CD4-positive, alpha-beta T cell treated with Interleukin-21 for 1 hour (primary cell): ENCODE measurements around the gene LRP1B.
"Not testable (repeated sequence)": the region's sequence is repeated elsewhere in the genome, so short reads cannot be mapped to it uniquely, and the experiment has no call there.

Source experiments
- DNase-seq: peaks from one replicate; pipeline ENCODE4 v3.0.0-alpha.2; 2020

The LRP1B gene

DNA sequence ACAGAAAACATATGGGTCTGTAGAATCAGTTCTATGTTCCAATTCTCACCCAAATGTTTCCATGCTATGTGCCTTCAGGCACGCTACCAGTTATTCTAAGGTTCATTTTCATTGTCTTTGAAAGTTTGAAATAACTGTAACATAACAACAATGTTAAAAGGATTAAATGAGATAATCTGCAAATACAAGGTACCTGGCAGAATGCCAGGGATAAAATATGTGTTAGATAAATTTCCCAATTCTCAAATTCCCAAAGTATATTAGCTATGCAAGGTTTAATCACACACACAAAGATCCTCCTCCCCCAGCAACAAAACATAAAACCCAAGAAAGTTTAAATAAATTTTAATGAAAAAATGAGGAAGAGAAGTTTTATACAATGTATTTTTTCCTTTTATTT is 261.2 kb downstream of the LRP1B start:
- DNase-seq, result no peak

DNA sequence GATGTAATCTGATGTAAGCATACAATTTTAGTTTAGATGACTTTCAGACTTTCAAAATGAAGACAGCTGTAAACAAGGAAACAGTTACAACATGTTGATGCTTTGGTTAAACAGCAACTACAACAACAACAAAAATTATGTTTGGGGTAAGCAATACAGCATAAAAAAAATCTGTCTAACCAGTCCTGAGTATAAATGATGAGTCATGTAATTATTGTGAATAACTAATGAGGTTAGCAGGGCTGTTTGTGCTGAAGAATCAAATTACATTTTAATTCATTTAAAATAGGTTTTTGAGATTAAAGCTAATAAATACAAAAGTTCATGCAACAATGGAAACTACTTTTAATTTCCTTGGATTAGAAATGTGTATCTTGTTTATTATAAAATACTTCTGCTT is 266.9 kb downstream of the LRP1B start:
- no peak for DNase-seq

DNA sequence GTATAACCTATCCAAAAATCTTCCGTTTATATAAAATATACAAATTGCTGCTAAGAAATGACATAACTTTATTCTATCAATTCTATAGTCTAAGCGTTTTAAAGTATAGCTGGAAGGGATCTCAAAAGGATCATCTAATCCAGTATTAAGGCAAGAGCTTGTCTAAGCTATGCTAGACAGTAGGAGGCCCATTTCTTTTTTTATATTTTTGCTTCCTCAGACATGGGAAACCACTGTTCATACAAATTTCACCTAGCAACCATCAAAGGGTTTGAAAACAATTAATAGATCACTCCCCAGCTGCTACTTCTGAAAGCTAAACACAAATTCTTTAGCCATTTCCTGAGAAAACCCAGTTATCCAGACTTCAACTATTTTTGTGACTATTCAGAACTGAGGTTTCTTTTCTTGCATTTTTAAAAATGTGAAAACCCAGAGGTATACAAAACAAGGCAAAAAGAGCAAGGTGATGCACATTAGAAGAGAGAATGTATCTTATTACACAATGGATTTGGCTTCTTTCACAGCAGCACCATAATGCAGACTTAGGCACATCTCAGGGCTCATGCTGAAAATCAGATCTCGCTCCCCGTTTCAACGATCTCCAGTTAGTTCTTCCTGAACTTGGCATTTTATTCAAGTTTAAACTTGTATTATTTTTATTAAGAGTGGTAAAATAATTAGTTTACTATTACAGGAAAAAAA is 274.4 kb downstream of the LRP1B start:
- DNase-seq, result no peak

DNA sequence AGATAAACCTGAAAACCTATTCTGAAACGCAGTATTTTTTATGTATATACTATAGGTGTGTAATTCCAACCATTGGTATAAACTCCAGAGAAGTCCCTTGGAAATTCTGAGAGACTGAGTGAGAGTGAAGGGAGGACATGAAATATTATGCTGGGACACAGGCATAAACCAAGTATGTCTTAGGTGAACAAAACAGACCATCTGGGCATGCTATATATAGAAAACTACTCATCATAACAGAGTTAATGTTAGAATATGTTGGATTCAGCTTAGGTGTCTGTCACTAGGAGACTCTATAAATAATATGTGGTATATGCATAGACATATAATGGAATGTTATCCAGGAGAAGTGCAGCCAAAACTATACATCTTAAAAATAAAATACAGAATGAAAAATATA is 282.6 kb downstream of the LRP1B start:
- no peak for DNase-seq

DNA sequence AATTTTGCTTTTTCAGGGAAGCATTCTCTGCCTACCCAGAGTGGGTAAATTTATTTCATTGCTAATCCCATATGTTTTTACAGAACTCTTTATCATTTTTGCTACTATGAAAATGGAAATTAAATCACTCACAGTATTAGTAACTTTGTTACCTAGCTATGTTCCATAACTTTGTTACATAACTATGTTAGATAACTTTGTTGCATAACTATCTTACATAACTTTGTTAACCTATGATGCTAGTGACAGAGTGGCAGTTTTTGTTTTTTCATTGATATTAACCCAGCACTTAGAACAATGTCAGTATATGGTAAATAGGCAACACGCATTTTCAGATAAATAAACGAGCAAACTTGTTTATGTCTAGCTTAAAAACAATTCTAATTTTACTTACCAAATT is 286.6 kb downstream of the LRP1B start:
- DNase-seq, result no peak

DNA sequence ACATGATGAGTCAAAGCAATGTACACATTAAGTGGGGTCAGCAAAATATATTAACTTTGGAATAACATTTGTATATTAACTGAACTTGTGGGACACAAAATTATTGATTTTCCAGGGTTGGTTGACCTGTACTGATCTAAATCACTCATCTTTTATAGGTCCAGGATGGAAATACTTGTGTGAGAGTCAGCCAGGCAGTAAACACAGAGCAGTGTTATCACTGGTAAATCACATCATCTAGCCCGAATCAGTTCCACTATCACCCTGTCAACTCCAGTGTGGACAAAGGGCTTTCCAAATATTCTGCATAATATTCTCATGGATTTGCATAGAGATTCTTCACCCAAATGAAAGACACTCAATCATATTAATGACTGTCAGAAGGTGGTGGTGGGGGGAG is 295.7 kb downstream of the LRP1B start:
- no peak for DNase-seq

DNA sequence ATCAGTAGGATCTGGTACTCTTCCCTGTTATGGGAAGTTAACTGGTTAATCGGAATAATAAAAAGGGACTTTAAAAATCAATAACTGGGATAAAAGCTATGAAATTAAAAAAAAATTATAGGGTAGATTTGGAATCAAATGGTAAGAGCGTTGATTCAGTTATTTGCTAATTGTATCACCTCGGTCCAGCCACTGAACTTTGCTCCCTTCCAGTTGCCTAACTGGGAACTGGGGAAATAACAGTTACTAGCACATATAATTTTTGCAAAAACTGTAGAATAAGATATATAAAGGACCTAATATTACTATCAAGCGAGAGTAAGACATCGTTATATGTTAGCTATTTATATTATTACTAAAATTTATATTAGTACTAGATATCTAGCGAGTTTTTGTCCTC is 302.1 kb downstream of the LRP1B start:
- DNase-seq, result no peak

DNA sequence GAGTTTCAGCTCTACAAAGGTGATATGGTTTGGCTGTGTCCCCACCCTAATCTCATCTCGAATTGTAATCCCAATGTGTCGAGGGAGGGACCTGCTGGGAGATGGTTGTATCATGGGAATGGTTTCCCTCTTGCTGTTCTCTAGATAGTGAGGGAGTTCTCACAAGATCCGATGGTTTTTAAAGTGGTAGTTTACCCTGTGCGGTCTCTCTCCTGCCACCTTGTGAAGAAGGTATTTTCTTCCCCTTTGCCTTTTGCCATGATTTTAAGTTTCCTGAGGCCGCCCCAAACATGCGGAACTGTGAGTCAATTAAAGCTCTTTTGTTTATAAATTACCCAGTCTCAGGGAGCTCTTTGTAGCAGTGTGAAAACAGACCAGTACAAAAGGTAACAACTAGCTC is 306.0 kb downstream of the LRP1B start:
- DNase-seq, result no peak

DNA sequence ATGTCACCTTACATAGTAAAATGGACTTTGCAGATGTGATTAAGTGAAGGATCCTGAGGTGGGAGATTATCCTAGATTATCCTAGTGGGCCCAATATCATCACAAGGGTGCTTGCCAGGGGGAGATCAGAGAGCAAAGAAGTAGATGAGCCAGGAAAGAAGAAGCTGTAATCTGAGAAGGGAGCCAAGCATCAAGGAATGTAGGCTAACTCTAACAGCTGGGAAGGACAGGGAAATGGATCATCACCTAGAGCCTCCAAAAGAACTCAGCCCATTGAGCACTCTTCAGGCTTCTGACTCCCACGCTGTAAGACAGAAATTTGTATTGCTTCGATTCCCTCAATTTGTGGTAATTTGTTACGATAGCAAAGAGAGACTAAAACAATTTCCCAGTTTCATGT is 309.9 kb downstream of the LRP1B start:
- no peak for DNase-seq

DNA sequence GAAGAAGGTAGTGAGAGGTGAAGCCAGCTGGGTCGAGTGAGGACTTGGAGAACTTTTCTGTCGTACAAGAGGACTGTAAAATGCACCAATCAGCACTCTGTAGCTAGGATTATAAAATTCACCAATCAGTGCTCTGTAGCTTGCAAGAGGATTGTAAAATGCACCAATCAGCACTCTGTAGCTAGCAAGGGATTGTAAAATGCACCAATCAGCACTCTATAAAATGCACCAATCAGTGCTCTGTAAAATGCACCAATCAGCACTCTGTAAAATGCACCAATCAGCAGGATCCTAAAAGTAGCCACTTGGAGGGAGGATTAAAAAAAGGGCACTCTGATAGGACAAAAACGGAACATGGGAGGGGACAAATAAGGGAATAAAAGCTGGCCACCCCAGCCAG is 315.5 kb downstream of the LRP1B start:
- not testable (repeated sequence) for DNase-seq

DNA sequence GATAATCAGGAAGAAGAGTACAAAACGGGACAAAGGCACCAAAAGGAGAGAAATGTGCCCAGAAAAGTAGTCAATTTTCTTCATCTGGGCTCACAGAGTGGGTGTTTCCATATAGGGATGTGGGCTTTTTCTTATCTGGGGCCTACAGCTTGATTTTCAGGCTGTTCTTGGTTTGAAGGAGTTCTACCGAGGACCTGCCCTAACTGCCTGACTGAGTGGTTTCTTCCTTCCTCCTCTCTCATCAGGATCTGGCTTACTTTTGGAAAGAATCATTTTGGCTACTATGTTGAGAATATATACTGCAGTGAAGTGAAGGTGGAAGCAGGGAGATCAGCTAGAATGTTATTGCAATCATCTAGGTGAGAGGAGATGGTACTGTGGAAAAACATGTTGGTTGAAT is 316.7 kb downstream of the LRP1B start:
- no peak for DNase-seq

DNA sequence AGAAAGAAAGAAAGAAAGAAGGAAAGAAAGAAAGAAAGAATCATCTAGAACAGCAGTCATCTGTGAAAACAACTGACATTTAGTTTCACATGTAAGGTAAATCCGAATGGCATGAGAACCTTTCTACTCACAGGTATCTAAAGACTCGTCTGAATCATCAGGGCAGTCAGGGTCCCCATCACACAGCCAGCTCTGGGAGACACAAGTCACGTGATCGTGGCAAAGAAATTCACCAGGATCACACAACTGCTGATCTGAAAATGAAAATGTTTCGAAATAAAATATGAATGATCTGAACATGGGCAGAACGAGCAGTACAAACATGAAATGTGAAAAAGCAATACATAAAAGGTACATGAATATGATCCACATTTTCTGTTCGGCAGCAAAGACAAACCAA is 320.7 kb downstream of the LRP1B start:
- DNase-seq, result no peak

DNA sequence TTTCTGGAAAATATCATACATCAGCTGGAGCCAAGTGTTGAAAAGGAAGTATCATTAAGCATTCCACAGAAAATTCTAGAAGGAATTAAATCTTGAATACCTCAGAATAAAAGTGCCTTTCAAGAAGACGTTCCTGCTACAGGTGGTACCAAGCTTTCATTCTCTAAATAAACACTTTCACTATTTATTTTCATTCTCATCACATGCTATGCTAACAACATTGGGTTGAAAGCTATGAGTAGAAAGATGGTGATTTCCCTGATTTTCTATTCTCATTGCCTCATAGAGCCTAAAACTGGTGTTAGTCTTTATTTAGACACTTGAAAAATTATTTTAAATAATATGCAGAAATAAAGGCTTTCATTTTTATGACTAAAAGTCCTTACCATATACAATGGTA is 324.7 kb downstream of the LRP1B start:
- no peak for DNase-seq

DNA sequence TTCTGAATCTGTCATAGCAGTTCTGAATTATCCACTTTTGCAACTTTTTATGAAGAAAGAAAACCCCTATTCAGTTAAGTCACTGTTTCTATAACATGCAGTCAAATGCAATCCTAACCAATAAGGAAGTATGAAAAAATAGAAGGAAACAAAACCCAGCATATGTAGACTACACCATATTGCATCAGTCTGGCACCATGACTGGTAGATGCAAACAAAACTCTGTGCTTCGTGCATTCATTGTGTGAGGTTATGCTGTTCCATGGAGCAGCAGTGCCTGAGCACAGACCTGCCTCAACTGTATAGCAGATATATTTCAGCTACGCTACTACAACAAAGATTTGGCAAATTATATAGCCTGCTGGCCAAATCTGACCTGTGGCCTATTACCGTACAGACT is 325.5 kb downstream of the LRP1B start:
- DNase-seq, result no peak

DNA sequence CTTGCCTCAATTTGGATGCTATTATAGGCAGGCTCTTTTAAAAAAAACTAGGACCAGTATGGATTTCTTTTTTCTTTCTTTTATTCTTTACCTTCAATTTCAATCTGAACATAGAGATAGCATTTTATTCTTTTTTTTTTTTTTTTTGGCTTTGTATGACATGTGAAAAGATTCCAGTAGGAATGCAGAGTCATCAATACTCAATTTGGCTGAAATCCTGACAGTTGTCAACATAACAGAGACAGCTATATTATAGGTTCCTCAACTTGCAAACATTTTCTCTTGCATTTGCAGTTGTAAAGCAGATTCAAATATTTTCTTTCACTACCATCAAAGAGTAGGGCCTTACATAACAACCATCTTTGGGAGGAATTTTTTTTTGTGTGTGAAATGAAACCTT is 334.4 kb downstream of the LRP1B start:
- no peak for DNase-seq

DNA sequence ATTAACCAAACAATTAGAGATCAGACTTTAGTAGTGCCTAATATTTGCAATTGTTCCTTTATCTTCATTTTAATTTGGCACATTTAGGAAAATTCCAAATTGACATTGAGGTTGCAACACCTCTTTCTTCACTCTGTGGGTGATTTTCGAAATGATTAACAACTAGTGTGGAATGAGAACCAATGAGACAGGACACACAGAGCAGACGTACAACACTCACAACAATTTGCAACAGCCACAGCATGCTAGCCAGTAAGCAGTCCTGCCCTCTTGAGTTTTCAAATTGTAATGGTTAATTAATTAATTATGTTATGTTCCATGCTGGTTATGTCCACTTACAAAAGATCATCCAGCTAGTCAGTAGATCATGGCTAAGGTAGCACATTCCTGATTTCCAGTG is 339.3 kb downstream of the LRP1B start:
- DNase-seq, result no peak

DNA sequence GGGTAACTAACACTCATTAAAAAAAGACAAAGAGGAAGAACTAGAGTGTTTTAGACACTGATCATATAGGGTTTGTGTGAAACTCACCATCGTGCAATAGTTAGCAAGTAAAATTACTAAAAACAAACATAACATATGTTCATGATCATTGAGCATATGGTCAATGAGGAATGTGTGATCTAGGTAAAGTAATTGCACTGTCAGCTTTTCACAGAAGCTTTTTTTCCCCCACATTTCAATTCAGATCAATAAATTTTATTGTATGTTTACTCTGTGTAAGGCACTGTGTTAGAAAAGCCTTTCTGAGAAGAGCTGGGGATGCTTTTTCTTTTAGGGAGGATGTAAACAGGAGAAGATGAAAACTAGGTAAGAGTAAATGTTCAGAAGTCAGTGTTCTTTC is 348.2 kb downstream of the LRP1B start:
- no peak for DNase-seq

DNA sequence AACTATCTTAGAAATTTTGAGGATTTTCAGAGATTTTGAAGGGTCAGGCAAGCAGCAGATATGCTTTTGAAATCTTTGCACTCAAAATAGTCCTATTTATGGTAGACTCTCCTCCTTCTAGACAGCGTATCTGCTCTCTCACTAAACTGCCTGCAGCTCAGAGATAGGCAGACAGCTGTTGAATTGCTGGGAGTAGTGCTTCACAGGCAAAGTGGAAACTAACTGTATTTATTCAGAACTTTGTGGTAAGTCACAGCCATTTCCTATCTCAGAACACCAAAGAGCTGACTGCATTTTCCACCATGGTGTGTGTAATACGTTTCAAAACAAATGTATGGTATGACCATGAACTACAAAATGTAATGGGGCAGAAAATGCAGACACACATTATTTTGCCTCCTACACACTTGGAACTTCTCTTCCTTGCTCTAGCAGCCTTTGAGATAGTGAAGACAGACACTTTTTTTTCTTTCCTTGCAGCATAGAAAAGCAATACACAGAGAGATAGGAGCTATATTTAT is 352.4 kb downstream of the LRP1B start:
- DNase-seq, result no peak

DNA sequence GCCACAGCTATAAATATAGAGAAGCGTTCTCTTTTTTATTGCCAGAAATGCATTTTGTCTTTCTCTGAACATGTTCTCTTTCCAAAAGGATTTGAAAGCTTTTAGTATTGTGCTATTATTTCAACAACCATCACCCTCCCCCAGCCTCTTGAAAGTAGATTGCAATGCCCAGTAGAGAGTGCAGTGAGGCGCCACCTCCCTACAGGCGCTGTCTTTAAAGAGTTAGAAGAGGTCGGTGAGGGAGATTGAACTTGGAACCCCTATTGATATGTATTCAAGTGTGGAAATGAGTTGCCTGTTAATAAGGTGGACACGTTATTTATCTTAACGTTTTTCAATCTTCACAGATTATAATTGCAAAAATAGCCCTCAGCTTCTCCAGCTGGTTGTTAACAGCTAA is 360.3 kb downstream of the LRP1B start:
- DNase-seq, result no peak

DNA sequence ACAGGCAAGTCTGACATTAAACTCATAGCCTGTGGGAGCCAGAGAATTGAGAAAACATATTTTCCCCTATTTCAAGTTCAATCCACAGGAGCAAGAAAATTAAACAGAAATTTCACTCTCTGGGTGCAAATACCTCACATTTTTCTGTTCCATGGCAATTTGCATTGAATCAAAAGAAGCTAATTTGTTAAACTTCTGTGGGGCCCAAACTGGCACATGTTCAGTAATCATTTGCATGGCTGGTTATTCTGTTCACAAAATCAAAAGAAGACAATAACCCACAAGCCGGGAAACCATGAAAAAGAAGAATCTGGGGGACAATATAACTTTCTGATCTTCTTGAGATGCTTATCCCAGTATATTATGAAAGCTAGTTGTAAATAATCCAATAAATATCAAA is 363.1 kb downstream of the LRP1B start:
- DNase-seq, result no peak

DNA sequence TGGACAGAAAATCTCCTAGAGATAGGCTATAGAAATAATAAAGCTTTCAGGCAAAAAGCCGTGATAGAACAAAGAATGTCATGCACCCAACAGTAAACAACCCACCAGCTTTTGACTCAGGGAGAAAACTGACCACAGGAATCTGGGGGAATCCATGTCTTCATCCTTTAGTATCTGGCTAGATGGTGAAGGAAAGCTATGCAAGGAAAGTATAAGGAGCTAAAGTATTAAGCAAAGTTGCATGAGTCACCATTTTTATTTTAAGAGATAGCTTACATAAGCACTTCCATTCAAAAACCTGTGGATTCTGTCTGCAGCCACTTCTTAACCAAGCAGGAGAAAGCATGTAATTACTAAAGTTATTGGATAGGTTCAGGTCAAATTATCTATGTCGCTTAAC is 363.8 kb downstream of the LRP1B start:
- no peak for DNase-seq

DNA sequence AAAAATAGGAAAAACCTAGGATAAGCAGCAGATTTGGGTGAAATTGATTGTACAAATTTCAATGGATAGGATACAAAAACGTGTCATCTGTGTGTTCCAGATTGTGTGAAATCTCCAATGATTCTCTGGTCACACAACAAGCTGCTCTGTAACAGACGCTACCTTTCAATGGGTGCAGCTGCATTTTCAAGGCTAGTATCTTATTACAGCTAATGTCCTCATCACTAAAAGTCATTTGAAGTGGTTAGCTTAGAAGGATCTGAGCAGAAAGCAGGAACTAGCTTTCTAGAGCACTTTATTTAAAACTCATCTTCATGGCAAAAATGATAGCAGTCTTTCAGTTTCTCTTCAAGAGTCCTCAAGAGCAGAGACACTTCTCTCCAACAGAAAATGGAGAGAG is 364.6 kb downstream of the LRP1B start:
- no peak for DNase-seq

DNA sequence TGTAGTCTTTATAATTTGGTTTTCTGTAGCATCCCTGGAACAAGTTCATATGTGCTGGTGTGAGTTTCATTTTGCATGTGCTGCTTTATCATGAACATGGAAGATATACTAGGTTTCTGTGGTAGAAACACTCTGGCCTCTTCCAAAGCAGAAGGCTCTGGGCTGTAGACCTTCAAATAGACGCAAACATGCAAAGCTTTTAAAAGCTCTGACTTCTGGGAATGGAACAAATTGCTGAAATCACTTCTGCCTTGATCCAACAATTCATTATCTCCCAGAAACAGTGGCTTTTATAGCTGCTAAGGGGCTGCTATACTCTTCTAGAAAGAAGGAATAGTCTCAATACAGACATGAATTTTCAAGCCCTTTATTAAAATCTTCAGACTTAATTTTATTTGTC is 382.2 kb downstream of the LRP1B start:
- no peak for DNase-seq

DNA sequence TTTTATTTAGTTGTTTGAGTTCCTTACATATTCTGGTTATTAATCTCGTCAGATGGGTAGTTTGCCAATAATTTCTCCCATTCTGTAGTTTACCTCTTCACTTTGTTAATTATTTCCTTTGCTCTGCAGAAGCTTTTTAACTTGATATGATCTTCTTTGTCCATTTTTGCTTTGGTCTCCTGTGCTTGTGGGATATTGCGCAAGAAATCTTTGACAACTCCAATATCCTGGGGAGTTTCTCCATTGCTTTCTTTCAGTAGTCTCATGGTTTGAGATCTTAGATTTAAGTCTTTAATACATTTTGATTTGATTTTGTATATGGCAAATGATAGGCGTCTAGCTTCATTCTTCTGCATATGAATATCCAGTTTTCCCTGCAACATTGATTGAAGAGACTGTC is 389.2 kb downstream of the LRP1B start:
- no peak for DNase-seq

DNA sequence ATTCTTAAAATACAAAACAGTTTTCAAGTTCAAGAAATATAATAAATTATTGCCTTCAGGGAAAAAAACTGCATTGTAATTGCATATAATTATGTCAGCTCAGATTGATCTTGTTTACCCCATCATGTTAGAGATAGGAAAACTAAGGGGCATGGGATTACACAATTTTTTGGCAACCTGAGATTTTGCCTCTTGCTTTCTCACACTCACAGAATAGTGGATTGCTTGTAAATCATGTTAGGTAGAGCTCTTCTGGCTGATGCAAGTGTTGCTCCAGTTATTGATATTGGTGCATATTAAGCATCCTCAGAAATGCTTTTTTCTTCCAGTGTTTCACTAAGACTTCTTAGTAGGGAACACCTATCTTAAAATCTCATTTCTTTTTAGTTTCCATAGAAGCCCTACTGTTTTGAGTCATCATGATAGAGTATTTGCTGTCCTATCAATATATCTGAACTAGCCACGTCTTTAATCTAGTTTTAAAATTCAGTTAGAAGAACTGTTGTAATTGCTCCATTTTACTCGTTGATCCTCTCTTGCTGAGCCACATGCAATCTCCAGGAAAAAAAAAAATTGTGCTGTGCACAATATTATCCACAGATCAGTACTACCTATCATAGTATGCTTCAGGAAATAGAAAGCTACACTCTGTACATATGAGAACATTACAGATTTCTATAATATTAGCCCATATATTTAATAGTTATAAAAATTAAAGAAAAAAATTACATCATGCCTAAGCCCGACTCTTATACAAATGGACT is 393.1 kb downstream of the LRP1B start:
- no peak for DNase-seq
